HCT116 (cell line): Measurements from ENCODE around the gene CHD2. TPM values are rescaled to one million over a fixed set of nuclear protein-coding genes. Genes with fewer than 3 reads are reported as not detected.

Experiments
- ATAC-seq: fragments of 200-7000 bp; cut with Tn5 transposase; 2 replicates; pipeline ENCODE4 v1.9.1; 2020; ENCODE audit warnings: mild to moderate bottlenecking, moderate library complexity
- BruUV-seq: library from RNA; stranded (reverse); fragments of 400-500 nt; replicated peaks from 2 replicates; lab custom pipeline; 2021; lab: Mats Ljungman, UMichigan
- CTCF ChIA-PET: fragments of 300-600 bp; sonication (Branson Sonifier 250); formaldehyde crosslinking; loops from one replicate; lab custom pipeline; 2021; ENCODE audit warnings: antibody characterized with exemption; lab: Charles Lee
- POLR2A ChIA-PET: fragments of 300-600, 350-600 bp; sonication (Branson Sonifier 250); formaldehyde crosslinking; loops from one replicate; lab custom pipeline; 2021; ENCODE audit warnings: antibody characterized with exemption; lab: Charles Lee
- RAD21 ChIA-PET, 2 experiments: fragments of 300-600 bp; sonication (Branson Sonifier 250); formaldehyde crosslinking; loops; one replicate each; lab custom pipeline; 2023; ENCODE audit warnings: low total read pairs in 2 of 2; ENCODE audit not compliant: uncharacterized antibody in 2 of 2, unreplicated experiment in 2 of 2, low non-redundant PET in 1 of 2; lab: Charles Lee
- DNase-seq: peaks from one replicate; pipeline ENCODE4 v3.0.0-alpha.2; 2010; ENCODE audit warnings: low read depth, low spot score
- H2AFZ ChIP-seq: fragments of 200-600 bp; shearing (Covaris generic), sonication (generic); 2 replicates; pipeline ENCODE4 v1.6.1; 2017; ENCODE audit warnings: low read depth, mixed run types, mixed read lengths, antibody characterized with exemption, low read length; ENCODE audit not compliant: poor library complexity, severe bottlenecking
- H3K27ac ChIP-seq: 2 replicates; pipeline ENCODE4 v1.5.1; 2012; ENCODE audit warnings: low read depth, low read length
- H3K27me3 ChIP-seq: fragments of 200-600 bp; sonication (generic); 2 replicates; pipeline ENCODE4 v1.6.1; 2016; ENCODE audit warnings: mixed run types, low read length, mixed read lengths; ENCODE audit not compliant: insufficient read depth
- H3K36me3 ChIP-seq, 2 experiments: fragments of 200-500 bp in 1 of 2; fragments of 200-600 bp in 1 of 2; sonication (Bioruptor generic) in 1 of 2; sonication (generic) in 1 of 2; 2 replicates each; pipeline versions ENCODE4 v1.5.1 to v1.6.1; 2014 to 2016; ENCODE audit warnings: low read length in 2 of 2, inconsistent platforms in 1 of 2, mixed read lengths in 1 of 2, mixed run types in 1 of 2; ENCODE audit not compliant: insufficient read depth in 2 of 2, control insufficient read depth in 1 of 2
- H3K4me1 ChIP-seq, 2 experiments: fragments of 200-600 bp in 1 of 2; sonication (generic) in 1 of 2; 2 replicates each; pipeline versions ENCODE4 v1.5.1 to v1.6.1; 2012 to 2017; ENCODE audit warnings: low read length in 2 of 2, inconsistent platforms in 1 of 2, mild to moderate bottlenecking in 1 of 2, mixed read lengths in 1 of 2, mixed run types in 1 of 2, moderate library complexity in 1 of 2; ENCODE audit not compliant: insufficient read depth in 2 of 2, control insufficient read depth in 1 of 2
- H3K4me2 ChIP-seq: fragments of 200-600 bp; sonication (generic); 2 replicates; pipeline ENCODE4 v1.6.1; 2017; ENCODE audit warnings: mixed run types, low read length, mixed read lengths
- H3K4me3 ChIP-seq, 2 experiments: fragments of 200-600 bp in 1 of 2; sonication (generic) in 1 of 2; replicated peaks in 1 of 2; 2 replicates each; pipeline ENCODE4 v1.5.1; 2011 to 2016; ENCODE audit warnings: low read length in 2 of 2, control low read depth in 1 of 2, low read depth in 1 of 2, mild to moderate bottlenecking in 1 of 2, mixed read lengths in 1 of 2, mixed run types in 1 of 2
- H3K79me2 ChIP-seq: fragments of 200-600 bp; sonication (generic); 2 replicates; pipeline ENCODE4 v1.6.1; 2017; ENCODE audit warnings: mild to moderate bottlenecking, mixed run types, low read length, moderate library complexity, mixed read lengths; ENCODE audit not compliant: insufficient read depth
- H3K9ac ChIP-seq: fragments of 200-600 bp; sonication (generic); 2 replicates; pipeline ENCODE4 v1.6.1; 2016; ENCODE audit warnings: low read length, mixed read lengths
- H3K9me2 ChIP-seq: fragments of 200-600 bp; sonication (generic), shearing (Covaris generic); 2 replicates; pipeline ENCODE4 v1.6.1; 2017; ENCODE audit warnings: mixed run types, mild to moderate bottlenecking, moderate library complexity; ENCODE audit not compliant: insufficient read depth
- H3K9me3 ChIP-seq, 2 experiments: fragments of 200-500 bp in 1 of 2; fragments of 200-600 bp in 1 of 2; sonication (Bioruptor generic) in 1 of 2; sonication (generic) in 1 of 2; 2 replicates each; pipeline ENCODE4 v1.6.1; 2014 to 2017; ENCODE audit warnings: low read length in 2 of 2, mixed read lengths in 2 of 2, inconsistent platforms in 1 of 2, low read depth in 1 of 2, mild to moderate bottlenecking in 1 of 2, mixed run types in 1 of 2, moderate library complexity in 1 of 2; ENCODE audit not compliant: control insufficient read depth in 1 of 2, insufficient read depth in 1 of 2
- H4K20me1 ChIP-seq: fragments of 200-600 bp; sonication (generic), shearing (Covaris generic); 2 replicates; pipeline ENCODE4 v1.6.1; 2017; ENCODE audit warnings: mixed run types, mild to moderate bottlenecking, moderate library complexity; ENCODE audit not compliant: insufficient read depth
- CBX3 ChIP-seq: IDR thresholded peaks from 2 replicates; pipeline ENCODE4 v1.6.1; 2012; ENCODE audit warnings: low read depth
- CTCF ChIP-seq, 3 experiments: fragments of 200-600 bp in 1 of 3; sonication (generic) in 1 of 3; IDR thresholded peaks in 2 of 3; conservative IDR thresholded peaks in 1 of 3; 2 replicates each; pipeline ENCODE4 v1.5.1; 2012 to 2017; ENCODE audit warnings: low read depth in 2 of 3, low read length in 2 of 3, antibody characterized with exemption in 1 of 3, borderline replicate concordance in 1 of 3, control low read depth in 1 of 3, mild to moderate bottlenecking in 1 of 3, mixed read lengths in 1 of 3, mixed run types in 1 of 3, moderate library complexity in 1 of 3; ENCODE audit not compliant: insufficient read depth in 1 of 3
- EGR1 ChIP-seq: IDR thresholded peaks from 2 replicates; pipeline ENCODE4 v1.6.1; 2012; ENCODE audit warnings: low read depth
- ELF1 ChIP-seq: IDR thresholded peaks from 2 replicates; pipeline ENCODE4 v1.6.1; 2012; ENCODE audit warnings: low read depth, borderline replicate concordance
- MAX ChIP-seq: IDR thresholded peaks from 2 replicates; pipeline ENCODE4 v1.6.1; 2012
- POLR2A ChIP-seq: IDR thresholded peaks from 2 replicates; pipeline ENCODE4 v1.7.0; 2011; ENCODE audit warnings: borderline replicate concordance; ENCODE audit not compliant: insufficient read depth, insufficient read length; ENCODE audit errors: extremely low read depth
- RAD21 ChIP-seq: IDR thresholded peaks from 2 replicates; pipeline ENCODE4 v1.6.1; 2012; ENCODE audit warnings: low read depth, mild to moderate bottlenecking
- REST ChIP-seq: IDR thresholded peaks from 2 replicates; pipeline ENCODE4 v1.6.1; 2012; ENCODE audit warnings: low read depth
- SIN3A ChIP-seq: IDR thresholded peaks from 2 replicates; pipeline ENCODE4 v1.6.1; 2012; ENCODE audit warnings: low read depth
- SRF ChIP-seq: IDR thresholded peaks from 2 replicates; pipeline ENCODE4 v1.6.1; 2012; ENCODE audit warnings: low read depth
- TCF7L2 ChIP-seq: IDR thresholded peaks from 2 replicates; pipeline ENCODE4 v1.7.0; 2011; ENCODE audit warnings: borderline replicate concordance, inconsistent platforms; ENCODE audit not compliant: insufficient read depth, insufficient read length; ENCODE audit errors: extremely low read depth
- YY1 ChIP-seq: IDR thresholded peaks from 2 replicates; pipeline ENCODE4 v1.6.1; 2011; ENCODE audit warnings: low read length, low read depth, moderate library complexity, mild to moderate bottlenecking; ENCODE audit not compliant: insufficient replicate concordance; ENCODE audit errors: extremely low read depth
- ZBTB33 ChIP-seq: IDR thresholded peaks from 2 replicates; pipeline ENCODE4 v1.6.1; 2011; ENCODE audit warnings: mild to moderate bottlenecking, low read length, moderate library complexity; ENCODE audit not compliant: insufficient replicate concordance; ENCODE audit errors: extremely low read depth
- ZNF274 ChIP-seq: fragments of 200-500 bp; sonication (Bioruptor generic); IDR thresholded peaks from 2 replicates; pipeline ENCODE4 v1.6.1; 2014; ENCODE audit warnings: mild to moderate bottlenecking, low read depth, low read length, inconsistent platforms
- intact Hi-C: fragments of 100-400 bp; cut with micrococcal nuclease; formaldehyde crosslinking; loops from 2 replicates; pipeline ENCODE4 v1.10.0; 2022
- total RNA-seq: library from RNA; stranded (reverse); gene quantifications from one replicate; pipeline ENCODE4 v1.2.1, GENCODE V29; 2021; ENCODE audit not compliant: unreplicated experiment

The CHD2 gene
- total RNA-seq, 1 experiment from 2014 or later, result 116 TPM

- intact Hi-C loops, result no loop called here
- TF ChIP-seq EGR1 (no peak), ZNF274 (no peak), ZBTB33 (no peak), SIN3A (no peak), CBX3 (no peak), REST (no peak), MAX (no peak), YY1 (no peak), CTCF (IDR thresholded peaks at IDR 0.05 in 2 of 3, conservative IDR thresholded peaks at IDR 0.05 in 1 of 3; ENCODE audit: borderline replicate concordance in 1 of 3, insufficient read depth in 1 of 3, low read depth in 2 of 3, low read length in 2 of 3) (no peak), TCF7L2 (no peak), RAD21 (no peak), ELF1 (no peak), POLR2A (no peak), SRF (no peak)
- ChIA-PET POLR2A (no interaction called here), CTCF (no interaction called here), RAD21 (no interaction called here)
- H3K4me2 ChIP-seq, result no peak overlapping the region
- no TSS peak for BruUV-seq
- H3K4me3 ChIP-seq, result no peak overlapping the region
- no peak overlapping the region for H3K27ac ChIP-seq
- no peaks in the 10 kb centered on the region for H3K36me3 ChIP-seq
- no peaks in the 10 kb centered on the region for H4K20me1 ChIP-seq
- H3K4me1 ChIP-seq, result peaks cover 9 to 19% of the 10 kb centered on the region in 2 experiments
- no peaks in the 10 kb centered on the region for H3K9me3 ChIP-seq
- no peaks in the 10 kb centered on the region for H3K79me2 ChIP-seq
- no peaks in the 10 kb centered on the region for H3K9me2 ChIP-seq
- no peaks in the 10 kb centered on the region for H3K27me3 ChIP-seq
- no peak overlapping the region for H2AFZ ChIP-seq
- H3K9ac ChIP-seq, result no peak overlapping the region
- DNase-seq (no peak), ATAC-seq (no peak)
Observed at GRCh38 chr15:93059442-93059841, 159.3 kb downstream of the CHD2 start.
